ENCODE data around the gene GIT1.
A peak's percentile ranks its signal among the peaks of the same experiment; 100 is the strongest.

The GIT1 gene

DNA sequence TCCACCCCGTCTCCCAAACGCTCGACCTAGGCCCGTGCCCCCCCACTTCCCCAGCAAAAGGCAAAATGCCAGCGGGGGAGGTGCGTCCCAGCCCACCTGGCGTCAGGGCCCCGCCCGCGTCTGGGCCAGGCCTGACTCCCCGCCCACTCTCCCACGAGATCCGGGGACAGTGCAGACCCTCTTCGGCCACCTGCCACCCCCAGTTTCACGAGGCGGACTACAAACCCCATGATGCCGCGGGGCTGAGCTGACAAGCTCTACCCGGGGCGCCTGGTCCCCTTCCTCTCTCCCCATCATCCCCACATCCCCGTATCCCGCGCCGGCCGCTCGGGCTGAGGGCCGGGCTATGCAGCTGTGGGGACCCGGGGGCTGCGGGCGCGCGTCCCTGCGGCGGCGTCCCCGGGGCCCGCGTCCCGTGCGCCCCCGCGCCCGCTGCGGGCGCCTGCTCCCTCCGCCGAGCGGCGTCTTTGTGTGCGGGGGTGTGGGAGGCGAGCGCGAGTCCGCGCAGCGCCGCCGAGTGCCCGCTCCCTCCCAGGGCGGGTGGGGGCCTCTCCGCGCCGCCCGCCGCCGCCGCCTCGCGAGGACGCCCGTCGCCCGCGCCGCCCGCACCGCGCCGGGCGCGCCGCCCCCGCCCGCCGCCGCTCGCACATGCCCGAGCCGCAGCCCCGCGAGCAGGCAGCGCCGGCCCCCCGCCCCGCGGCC is 3.6 kb upstream of the GIT1 start, which contains the start of gene ANKRD13B:
Gene ANKRD13B, plus strand, starts transcription at position 283 of the 702 bp plus-strand sequence. CDS start 490 bp downstream, outside the sequence.
- peak; percentile 60 for DNase-seq

DNA sequence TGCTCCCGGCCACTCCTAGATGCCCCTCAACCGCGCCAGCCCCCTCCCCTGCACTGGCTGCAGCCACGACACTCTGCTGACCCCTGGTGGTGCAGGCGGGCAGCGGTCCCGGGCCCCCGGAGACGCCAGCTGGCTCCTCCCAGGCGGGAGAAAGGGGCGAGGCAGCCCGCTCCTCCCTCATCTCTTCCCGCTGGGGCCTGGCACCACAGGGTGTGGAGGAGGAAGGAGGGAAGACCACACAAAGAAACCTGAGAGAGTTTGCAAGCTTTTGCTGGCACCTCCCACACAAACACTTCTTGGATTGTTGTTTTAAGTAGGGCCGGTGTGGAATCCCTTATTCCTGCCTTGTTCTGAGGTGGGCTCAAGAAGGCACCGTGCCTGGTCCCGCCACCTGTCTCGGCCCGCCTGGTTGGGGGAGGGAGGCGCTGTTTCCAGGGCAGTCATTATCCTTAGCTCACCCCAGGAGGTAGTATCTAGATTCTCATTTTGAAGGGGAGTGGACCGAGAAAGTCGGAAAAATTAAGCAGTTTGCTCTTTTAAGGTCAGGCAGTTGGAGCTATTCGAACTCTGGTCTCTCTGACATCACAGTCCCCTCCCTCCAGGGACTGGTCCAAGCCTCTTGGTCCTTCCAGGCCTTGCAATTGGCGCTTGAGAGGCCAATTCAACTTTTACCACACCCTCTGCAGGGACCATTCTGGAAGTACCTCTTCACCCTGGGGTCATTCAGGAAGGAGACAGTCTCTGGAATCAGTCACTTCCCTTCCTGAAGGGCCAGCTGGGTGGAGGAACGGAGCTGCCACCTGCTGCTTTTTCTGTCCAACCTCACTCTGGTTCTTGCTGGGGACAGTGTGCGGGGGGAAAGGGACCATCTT is 2.5 kb upstream of the GIT1 start:
- DNase-seq, result peak; percentile 84

DNA sequence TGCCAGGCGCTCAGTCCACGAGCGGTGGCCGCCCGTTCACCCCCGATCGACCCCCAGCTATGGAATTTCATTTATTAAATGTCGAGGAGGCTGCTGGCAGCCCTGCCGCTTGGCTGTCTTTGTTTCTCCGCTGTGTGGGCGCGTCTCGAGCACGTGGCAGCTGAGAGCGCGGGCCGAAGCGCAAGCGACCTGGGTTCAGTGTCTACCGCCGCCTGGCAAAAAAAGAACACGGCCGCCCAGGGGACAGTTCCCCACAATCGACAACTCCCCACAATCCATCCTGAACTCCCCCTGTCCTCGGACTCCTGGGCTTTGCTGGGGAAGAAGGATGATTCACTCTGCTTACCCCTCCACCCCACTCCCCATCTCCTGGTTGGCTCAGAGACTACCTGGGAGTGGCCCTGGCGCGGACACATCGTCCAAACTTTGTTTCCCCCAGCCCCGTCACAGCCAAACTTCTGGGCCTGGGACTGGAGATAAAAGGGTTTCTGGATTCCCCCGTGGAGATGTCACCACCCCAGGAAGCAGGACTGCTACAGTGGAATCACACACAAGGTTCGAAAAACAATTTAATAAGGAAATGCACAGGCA is 1.8 kb upstream of the GIT1 start:
- DNase-seq, result peak; percentile 61

DNA sequence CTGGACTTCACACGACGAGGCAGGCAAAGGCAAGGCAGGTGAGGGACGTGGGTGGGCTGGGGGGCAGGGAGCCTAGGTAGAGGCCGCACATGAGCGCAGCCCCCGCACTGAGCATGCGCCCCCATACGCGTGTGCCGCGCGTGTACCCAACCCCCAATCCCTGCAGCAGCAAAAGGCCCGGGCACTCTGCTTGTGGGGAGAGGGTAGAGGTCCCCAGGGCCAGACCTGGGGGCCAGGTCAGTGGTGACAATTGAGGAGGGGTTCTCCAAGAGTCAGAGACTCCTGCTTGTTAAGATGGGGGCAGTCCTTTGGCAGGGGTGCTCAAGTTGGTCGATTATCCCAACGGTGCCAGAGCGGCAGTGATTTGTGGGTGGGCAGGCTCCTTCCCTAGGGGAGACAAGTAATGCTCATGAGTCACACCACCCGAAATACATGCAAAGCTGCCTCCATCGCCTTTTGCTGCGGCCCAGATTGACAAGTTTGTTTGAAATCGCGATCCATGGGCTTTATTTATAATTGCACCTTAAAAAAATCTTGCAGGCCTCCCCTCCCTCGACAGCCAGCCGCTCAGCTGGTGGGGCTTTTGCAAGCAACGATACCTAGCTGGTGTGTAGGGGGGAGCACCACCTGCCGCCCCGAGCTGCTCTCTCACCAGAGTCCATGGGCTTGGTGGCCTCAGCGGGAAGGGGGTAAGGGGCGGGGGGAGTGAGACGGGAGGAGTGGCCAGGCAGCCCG is 1.1 kb upstream of the GIT1 start:
- peak; percentile 13 for DNase-seq

DNA sequence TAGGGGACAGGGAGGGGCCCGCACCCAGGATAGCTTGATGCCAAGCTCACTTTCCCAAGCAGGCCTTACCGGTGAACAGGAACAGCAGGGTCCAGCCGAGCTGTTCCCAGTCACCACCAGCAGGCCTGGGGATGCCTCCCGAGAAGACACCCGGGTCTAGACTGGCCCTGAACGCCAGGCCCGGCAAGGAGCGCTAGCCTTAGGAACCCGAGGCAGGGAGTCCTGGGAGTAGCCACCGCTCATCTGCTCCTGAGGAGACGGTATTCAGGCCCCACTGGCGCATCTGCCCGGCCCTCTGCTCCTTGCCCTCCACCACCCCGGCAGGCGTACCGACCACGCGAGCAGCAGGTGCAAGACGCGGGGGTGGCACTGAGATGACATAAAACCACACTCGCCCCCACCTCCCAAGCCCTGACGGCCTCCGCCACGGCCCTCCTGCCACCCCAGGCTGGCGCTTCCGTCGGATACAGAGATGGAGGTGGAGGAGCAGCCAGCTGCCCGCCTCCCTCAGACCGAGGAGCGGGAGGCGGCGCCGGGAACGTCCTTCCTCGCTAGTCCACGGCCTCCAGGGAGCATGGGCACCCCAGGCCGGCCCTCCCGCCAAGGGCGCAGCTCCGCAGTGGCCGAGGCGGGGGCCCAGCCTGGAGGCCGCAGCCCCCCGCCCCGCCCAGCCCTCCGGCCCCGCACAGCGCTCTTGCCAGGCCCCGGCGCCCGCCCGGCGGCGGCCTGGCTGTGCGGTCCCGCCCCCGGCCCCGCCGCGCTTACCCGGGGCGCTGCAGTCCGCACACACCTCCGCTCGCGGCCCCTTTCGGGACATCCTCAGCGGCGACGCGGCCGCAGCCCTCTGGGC is 661 bp downstream of the GIT1 start:
- DNase-seq, result peak; percentile 66

DNA sequence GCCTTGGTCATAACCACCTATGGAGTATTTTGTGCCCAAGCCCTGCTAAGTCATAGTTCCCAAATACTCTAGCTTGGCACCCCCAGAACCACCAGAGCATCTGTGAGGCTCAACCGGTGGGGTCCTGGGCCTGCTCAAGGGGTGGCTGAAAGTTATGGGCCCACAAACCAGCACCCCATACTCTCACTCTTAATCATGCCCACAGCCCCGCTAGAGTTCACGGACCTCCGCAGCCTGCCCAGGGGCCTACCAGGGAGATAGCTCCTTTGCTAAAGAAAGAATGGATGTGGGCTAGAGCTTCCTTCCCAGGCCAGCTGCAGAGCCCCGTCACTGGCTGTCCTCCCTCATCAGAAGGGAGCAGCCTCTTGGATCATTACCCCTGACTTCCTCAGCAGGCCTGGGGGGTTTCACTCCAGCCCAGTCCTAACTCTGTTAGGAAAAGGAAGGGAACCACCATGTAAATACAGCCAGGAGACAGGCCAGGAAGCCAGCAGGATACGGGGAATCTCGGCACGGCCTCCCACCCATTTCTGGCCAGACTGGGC is 1.4 kb downstream of the GIT1 start:
- DNase-seq, result peak; percentile 8

DNA sequence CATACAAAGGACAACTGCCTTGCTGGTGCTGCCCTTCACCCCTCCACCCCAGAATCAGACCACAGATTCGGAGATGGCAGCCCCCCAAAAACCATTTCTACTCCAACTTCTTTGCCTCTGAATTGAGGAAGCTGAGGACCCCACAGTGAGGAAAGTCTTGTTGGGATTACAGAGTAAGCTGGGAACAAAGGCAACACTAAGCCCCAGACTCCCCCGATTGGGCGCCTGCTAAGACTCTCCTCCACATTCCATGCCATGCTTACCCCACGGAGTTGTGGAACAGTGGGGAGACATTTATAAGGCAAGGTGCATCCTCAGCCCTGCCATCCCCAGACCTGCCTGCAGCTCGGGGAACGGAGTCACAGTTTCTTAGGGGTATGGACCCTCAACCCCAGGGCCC is 1.9 kb downstream of the GIT1 start:
- DNase-seq, result peak; percentile 10

DNA sequence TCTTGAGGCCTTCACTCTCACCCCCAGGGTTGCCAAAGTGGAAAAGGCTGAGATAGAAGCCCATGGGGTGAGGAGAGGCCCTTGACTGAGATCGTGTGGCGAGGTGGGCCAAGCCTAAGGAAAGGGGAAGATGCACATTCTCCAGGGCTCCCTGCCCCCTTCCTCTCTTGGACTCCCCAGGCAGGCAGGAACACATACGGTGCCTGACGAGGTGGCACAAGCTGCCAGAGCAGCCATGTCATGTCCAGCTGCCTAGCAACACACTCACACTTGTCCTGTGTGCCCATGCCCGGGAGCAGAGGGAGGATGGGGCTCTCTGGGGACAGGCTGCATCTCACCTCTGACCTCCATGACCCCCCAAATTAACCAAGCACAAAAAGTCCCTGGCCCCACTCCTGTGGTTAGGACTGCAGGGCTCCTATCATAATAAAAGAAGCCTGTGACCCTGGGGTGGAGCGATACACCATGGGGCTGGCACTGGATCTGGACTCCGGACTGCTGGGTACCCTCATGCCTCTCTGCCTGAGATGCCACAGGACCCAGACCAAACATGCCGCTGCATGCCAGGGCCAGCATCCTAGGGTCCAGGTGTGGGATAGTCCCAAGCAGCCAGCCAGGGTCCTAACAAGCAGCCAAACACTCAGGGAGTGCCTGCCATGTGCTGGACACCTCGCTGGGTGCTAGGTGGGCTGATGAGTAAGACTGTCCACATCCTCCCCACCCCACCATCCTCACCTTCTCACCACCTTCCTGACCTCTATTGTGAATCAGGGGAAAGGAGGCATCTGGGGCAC is 2.6 kb downstream of the GIT1 start:
- peak; percentile 9 for DNase-seq

DNA sequence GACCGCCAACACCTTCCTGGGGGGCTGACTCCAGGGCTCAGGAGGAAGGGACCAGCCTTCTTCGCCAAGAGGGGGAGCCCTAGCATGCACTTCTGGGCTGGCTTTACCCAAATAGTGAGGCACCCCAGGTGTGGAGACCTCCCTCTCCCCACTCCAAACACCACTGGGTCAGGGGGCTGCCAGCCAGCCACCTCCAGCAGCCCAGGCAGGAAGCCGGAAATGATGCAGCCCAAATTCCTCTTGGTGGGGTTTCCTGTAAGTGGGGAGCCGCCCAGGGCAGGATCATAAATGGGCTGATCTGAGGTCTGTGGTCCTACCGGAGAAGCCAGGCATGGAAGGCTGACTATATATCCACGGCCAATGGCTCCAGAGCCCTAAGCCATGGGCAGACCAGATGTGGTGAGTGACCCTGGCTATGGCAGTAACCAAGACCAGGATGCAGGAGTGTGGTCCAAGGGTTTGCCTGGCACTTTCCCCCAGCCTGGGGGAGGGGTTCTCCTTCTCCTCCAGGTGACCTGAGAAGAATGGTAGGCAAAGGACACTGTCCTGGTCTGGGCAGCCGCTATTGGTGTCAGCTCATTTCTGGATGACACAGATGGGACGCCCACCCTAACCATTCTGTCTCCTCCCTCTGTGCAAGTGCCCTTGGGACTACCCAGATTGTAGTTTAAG is 4.2 kb downstream of the GIT1 start:
- peak; percentile 33 for DNase-seq

DNA sequence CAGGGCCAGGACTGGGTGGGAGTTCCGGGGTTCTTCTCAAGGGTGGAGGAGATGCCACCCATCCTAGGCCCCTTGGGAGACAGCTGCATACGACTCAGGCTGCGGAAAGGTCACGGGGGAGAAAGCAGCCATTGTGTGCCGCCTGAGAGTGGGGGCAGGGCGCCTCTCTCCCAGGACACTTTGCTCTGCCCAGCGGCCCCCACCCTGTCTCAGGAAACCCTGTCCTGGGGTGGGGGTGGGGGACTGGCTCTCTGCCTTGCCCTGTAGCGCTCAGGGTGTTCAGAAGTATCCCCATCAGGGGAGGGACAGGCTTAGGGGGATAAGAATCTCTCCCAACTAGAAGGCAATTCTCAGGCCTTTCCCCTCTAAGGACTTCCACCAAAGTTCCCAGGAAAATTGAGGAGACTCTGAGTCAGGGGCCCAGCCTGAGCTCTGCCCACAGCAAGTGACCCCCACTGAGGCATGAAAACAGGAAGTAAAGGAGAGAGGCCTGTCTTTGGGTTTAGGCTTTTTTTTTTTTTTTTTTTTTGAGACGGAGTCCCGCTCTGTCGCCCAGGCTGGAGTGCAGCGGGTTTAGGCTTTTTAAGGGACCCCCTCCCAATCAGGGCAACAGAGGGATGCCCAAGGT is 4.9 kb downstream of the GIT1 start:
- peak; percentile 9 for DNase-seq

DNA sequence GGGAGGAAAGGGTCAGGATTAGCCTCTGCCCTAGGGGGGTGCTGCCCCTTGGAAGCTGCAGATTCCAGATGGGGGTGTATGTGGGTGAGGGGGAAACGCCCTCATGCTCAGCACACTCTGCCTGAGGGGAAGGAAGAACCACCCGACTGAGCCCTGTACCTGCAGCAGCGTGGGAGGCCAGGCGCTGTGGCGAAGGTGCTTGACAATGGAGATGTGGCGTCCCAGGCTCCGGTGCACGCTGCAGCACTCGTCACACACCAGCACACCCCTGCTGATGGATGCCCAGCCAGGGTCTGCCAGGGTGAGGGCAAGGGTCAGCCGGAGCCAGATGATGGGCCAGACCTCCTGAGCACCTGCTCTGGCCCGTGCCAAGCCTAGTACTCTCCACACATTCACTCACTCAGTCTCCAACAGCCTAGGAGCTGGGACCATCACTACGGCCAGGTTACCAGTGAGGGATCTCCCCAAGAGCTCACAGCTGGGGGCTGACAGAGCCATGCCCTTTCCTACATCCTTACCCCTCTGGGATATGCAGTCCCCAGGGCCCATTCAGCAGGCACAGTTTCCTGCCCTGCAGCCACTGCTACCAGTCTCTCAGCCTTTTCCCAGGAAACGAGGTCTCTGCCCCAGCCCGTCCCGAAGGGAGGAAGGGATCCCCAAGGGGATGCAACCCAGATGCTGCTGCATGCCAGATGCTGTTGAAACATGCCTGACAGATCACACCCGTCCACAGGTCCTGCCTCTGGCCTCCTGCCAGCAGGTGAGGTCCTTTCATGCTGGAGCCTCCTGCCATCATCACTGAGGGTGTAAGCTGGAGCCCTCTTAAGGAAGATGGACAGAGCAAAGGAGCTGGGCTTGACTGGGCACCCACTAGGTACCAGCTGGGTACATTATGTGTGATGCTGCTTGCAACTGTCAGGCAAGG is 5.9 kb downstream of the GIT1 start:
- DNase-seq, result peak; percentile 8

DNA sequence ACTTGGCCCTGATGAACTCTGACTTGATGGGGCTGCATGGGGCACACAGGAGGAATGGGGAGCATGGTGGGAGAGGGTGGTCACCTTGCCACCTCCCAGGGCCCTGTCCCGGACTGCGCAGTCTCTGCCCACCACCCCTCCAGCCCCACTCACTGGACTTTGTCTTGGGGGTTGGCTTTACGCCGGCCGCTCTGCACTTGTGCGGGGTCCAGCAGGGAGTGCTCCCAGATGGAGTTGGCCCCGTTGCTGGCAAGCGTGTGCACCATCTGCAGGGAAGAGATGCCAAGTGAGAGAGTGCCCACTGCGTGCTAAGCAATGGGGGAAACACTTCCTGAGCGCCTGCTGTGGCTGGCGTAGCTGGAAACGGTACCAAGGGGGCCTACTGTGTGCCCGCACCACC is 6.7 kb downstream of the GIT1 start:
- peak; percentile 9 for DNase-seq

DNA sequence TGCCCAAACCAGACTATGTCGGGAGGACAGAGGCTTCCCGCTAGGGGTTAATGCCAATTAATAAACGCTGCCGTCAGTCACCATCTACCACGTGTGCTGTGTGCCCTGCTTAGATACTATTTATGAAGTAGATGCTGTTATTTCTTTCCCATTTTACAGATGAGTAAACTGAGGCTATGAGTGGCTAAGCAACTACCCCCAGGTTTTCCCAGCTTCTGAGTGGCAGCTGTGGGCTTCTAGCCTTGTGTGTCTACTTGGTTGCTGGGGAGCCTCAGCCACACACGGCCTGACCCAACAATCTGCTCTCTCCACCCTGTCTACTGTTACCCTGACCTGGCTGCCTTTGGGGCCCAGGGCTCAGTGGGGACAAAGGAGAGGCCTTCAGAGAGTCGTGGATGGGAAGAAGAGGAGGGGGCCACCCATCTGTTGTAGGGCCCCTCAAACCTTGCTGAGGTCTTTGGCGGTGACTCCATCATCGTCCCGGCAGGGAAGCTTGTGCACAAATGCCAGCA is 7.1 kb downstream of the GIT1 start:
- DNase-seq, result no peak

DNA sequence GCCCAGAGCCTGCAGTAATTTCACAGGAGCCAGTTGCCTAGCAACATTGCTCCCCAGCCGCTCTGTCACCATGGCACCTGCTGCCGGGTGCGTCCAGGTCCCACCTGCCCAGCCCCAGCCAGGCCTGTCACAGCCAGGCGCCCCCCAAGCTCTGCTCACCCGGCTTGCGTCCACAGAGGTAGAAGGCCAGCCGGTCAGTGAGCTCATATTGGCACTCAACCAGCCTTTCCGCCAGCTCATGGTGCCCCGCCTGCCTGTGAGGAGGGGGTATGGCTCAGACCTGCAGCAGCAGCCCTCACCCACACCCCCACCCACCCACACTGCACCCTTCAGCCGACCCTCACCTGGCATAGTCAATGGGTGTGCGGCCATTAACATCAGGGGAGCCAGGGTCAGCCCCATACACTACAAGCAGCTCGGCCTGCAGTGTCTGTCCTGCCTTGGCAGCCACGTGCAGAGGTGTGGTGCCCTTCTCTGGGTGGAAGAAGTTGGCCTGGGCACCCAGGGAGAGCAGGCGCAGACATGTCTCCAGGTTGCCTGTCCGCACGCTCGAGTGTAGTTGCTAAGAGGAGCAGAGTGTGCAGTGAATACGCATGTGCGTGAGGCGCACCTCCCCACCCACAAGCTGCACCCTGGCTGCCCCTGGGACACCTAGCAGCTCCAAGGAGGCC is 7.7 kb downstream of the GIT1 start:
- DNase-seq, result no peak

DNA sequence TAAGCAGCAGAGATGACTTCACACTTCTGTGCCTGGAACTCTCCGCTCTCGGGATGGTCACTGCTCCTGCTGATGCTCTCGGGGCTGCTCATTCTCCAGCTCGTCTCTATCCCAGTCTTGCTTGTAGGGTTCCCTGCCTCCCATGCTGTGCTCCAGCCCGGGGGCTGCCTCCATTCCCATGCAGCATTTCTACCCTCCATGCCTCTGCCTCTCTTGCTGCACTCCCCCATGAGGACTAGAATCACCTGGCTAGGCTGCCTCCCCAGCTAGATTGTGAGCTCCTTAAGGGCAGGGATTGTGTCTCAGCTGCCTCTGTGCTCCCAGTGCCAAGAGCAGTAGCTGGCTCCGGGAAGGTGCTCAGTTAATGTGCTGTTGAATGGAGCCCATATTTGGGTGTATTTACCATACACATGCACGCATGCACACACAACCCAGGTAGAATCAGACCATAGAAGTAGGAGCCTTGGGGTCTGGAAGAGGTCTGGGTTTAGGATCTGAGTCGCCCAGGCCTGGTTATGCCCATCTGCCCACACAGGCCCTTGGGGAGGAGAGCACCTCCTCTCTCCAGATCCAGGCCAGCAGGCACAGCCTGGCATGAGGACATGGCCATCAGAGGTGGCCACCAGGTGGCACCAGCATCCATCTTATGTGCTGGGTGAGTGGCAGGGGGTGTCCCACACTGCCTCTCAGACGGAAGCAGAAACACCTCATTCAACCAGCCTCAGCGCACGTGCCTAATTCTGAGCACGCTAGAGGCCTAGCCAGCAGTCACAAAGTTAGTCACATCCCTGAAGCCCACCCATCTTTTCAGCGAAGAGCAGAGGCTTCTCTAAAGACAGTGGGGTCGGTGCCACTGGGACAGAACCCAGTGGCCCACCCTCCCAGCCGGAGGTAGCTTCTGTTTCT is 9.3 kb downstream of the GIT1 start:
- peak; percentile 93 for DNase-seq

DNA sequence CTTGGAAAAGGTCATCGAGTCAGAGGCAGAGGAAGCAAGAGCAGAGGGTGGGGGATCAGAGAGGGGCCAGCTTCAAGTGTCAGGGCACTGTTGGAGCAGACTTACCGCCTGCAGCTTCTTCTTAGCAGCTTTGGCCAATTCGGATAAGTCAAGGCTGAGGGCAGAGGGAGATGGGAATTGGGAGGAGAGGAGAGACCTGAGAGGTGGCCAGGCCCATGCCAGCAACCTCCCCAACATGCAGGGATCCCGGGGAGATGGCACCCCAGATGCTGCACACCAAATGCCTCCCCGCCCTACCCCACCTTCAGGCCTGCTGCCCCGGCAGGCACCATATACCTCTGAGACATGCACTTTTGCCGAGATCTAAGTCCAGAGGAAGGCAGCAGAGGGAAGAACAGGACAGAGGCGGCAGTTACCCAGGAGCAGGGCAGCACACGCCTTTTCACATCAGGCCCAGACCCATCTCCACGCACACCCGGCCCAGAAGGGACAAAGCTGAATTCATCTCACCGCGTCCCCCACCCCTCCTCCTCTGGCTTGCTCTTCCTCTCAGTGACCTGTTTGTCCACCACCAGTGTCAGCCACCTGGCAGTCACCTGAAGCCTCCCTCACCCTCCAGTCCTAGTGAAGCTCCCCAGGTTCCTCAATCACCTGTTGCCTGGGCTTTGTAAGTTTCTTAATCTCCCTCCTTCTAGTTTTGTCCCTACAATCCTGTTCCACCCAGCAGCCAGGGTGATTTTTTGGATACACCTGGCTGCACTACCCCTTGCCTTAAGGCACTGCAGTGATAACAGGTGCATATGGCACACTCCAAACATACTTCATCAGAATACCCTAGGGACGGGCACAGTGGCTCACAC is 10.6 kb downstream of the GIT1 start:
- DNase-seq, result no peak
